Body of pancreas (tissue), 4 donors: Measurements from ENCODE around the gene WNT5B. TPM values are rescaled to one million over a fixed set of nuclear protein-coding genes. Genes with fewer than 3 reads are reported as not detected.
A peak's percentile ranks its signal among the peaks of the same experiment; 100 is the strongest.

Experiments used
- ATAC-seq: fragments of 150-250 bp; one replicate; pipeline ENCODE4 v1.9.1; 2016
- DNase-seq, 4 donors: peaks; one replicate each; pipeline ENCODE4 v3.0.0-alpha.2; 2019
- H3K27ac ChIP-seq, 4 donors: fragments of 200-600 bp; sonication (generic); 1 replicate in 3 of 4; 2 replicates in 1 of 4; pipeline versions ENCODE4 v1.5.1 to v1.6.1; 2016 to 2019; ENCODE audit warnings: mild to moderate bottlenecking in 1 of 4, mixed read lengths in 1 of 4, moderate library complexity in 1 of 4
- H3K27me3 ChIP-seq, 2 donors: fragments of 200-600 bp; sonication (generic); one replicate each; pipeline ENCODE4 v1.6.0; 2016; ENCODE audit warnings: mild to moderate bottlenecking in 1 of 2
- H3K36me3 ChIP-seq, 2 donors: fragments of 200-600 bp; sonication (generic); replicated peaks in 1 of 2; 2 replicates each; pipeline ENCODE4 v1.5.1; 2016; ENCODE audit warnings: low read depth in 2 of 2; ENCODE audit not compliant: insufficient read depth in 1 of 2
- H3K4me1 ChIP-seq: fragments of 200-600 bp; sonication (generic); one replicate; pipeline ENCODE4 v1.6.0; 2016
- H3K4me3 ChIP-seq, 2 donors: fragments of 200-600 bp; sonication (generic); 1 replicate in 1 of 2; 2 replicates in 1 of 2; pipeline ENCODE4 v1.5.1; 2016 to 2019
- H3K9me3 ChIP-seq, 3 donors: fragments of 200-600 bp; sonication (generic); 1 replicate in 2 of 3; 2 replicates in 1 of 3; pipeline ENCODE4 v1.5.1; 2016
- POLR2A ChIP-seq, 3 donors: fragments of 450-650 bp; IDR thresholded peaks; one replicate each; pipeline ENCODE4 v1.6.1; 2016; ENCODE audit warnings: antibody characterized with exemption in 3 of 3, mild to moderate bottlenecking in 2 of 3
- WGBS, 2 donors: methylation state at CpG; one replicate each; pipeline ENCODE4 v1.1.5; 2017; 5-methylcytosine and 5-hydroxymethylcytosine counted together
- intact Hi-C: fragments of 100-400 bp; cut with DNase I; formaldehyde crosslinking; loops from one replicate; pipeline ENCODE4 v1.15.1; 2023
- total RNA-seq, 2 donors: library from RNA; depleted of rRNA; stranded (reverse); fragments of >200 nt; gene quantifications; one replicate each; pipeline ENCODE4 v1.1.0, GENCODE V29; 2016
- TF ChIP-seq, protein P1 (sequence below), 7 experiments: fragments of 450-650 bp in 4 of 7; fragments of 200-600 bp in 3 of 7; sonication (generic) in 3 of 7; IDR thresholded peaks; one replicate each; pipeline ENCODE4 v1.5.1; 2016 to 2019; ENCODE audit warnings: antibody characterized with exemption in 7 of 7

WNT5B gene
- total RNA-seq, 2 donors from 2014 or later: not detected

GRCh38 chr12:1588575-1588947 lies 40.5 kb upstream of the WNT5B start:
- peaks cover 59% of the 10 kb centered on the region for H3K4me1 ChIP-seq
- H3K27ac ChIP-seq: peak overlapping the region in 1 of 4 donors; percentile 12
- 55% methylated on average over 3 of the region's 3 CpGs for WGBS, 2 donors
- H3K9me3 ChIP-seq: no peaks in the 10 kb centered on the region
- ATAC-seq: no peak
- H3K4me3 ChIP-seq: no peak overlapping the region
- intact Hi-C loops: loop anchor here (10.0 kb wide), 1 partner anchor 474 kb away; no protein-coding TSS in a partner anchor
- no peaks in the 10 kb centered on the region for H3K27me3 ChIP-seq
- TF ChIP-seq, protein P1, sequence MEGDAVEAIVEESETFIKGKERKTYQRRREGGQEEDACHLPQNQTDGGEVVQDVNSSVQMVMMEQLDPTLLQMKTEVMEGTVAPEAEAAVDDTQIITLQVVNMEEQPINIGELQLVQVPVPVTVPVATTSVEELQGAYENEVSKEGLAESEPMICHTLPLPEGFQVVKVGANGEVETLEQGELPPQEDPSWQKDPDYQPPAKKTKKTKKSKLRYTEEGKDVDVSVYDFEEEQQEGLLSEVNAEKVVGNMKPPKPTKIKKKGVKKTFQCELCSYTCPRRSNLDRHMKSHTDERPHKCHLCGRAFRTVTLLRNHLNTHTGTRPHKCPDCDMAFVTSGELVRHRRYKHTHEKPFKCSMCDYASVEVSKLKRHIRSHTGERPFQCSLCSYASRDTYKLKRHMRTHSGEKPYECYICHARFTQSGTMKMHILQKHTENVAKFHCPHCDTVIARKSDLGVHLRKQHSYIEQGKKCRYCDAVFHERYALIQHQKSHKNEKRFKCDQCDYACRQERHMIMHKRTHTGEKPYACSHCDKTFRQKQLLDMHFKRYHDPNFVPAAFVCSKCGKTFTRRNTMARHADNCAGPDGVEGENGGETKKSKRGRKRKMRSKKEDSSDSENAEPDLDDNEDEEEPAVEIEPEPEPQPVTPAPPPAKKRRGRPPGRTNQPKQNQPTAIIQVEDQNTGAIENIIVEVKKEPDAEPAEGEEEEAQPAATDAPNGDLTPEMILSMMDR (IDR thresholded peaks at IDR 0.05): no peak
- no peak for TF ChIP-seq POLR2A (IDR thresholded peaks at IDR 0.05)
- H3K36me3 ChIP-seq: no peaks in the 10 kb centered on the region
- DNase-seq: no peak

DNA sequence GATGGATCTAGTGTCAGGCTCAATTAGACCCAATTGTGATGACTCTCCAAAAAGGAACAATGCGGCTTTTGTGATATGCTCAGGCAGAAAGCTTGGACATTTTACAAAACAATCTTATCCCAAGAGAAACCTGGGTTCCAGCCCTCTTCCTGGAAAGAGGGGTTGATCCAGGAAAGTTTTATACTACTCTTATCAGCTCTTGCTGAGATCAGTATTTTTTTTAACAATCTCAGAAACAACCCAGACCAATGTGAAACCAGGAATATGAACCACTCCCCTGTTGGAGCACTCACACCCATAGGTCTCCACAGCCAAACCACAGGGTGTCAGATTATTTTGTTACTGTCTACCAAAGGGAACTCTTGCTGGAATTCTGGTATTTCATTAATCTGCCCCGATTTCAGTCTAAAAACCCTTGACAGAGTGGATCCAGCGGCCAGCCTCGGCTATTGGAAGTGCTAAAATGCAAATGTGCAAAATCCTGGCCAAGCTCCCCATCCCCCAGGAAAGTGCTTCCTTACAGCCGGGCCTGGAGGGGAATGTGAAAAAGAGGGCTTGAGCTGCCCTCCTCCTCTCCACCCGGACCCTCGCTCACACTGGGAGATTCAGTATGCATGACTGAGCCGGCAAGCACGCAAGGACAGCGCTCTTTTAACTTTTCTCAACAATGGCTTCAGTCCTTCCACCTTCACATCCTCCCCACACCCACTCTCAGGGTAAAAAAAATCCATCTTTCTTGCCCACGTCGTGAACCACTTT lies 38.6 kb upstream of the WNT5B start:
- Histone ChIP-seq H3K27me3 (no peaks in the 10 kb centered on the region), H3K36me3 (no peaks in the 10 kb centered on the region), H3K9me3 (no peaks in the 10 kb centered on the region), H3K4me1 (peaks cover 64% of the 10 kb centered on the region), H3K4me3 (no peak overlapping the region), H3K27ac (peak overlapping the region in 3 of 4 donors; percentile 25 to 69 (median 43))
- DNase-seq (peak in 2 of 4 donors; percentile 26 to 30), ATAC-seq (no peak)
- WGBS, 2 donors: 20 to 24% methylated on average over 12 of the region's 12 CpGs
- intact Hi-C loops: no loop called here
- TF ChIP-seq POLR2A (IDR thresholded peaks at IDR 0.05): no peak
- TF ChIP-seq, protein P1 (IDR thresholded peaks at IDR 0.05): no peak

DNA sequence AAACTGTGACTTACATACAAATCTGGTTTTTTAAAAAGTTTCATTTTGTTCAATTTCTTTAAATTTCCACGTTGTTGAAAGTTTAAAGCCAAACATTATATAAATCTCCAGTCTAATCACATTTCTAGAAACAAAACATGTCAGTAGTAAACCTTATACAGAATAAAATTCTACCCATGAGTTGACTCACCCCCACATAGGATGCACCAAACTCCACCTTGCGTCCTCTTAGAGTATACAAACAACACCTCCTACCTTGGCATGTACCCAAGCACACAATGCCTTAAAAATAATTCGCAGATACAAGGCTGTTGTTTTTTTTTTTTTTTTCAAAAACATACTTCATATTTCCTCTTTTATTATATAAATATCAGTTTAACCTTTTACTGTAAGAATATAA lies 38.0 kb upstream of the WNT5B start:
- ATAC-seq (no peak), DNase-seq (no peak)
- H3K27ac ChIP-seq: peak overlapping the region in 2 of 4 donors; percentile 43 to 69
- H3K9me3 ChIP-seq: no peaks in the 10 kb centered on the region
- peaks cover 66% of the 10 kb centered on the region for H3K4me1 ChIP-seq
- 9 to 16% methylated on average over 3 of the region's 3 CpGs for WGBS, 2 donors
- H3K4me3 ChIP-seq: no peak overlapping the region
- no peak for TF ChIP-seq POLR2A (IDR thresholded peaks at IDR 0.05)
- TF ChIP-seq, protein P1 (IDR thresholded peaks at IDR 0.05): no peak
- H3K36me3 ChIP-seq: no peaks in the 10 kb centered on the region
- intact Hi-C loops: no loop called here
- H3K27me3 ChIP-seq: no peaks in the 10 kb centered on the region

GRCh38 chr12:1591543-1591942 lies 37.5 kb upstream of the WNT5B start:
- ATAC-seq: no peak
- H3K27ac ChIP-seq: peak overlapping the region in 1 of 4 donors; percentile 19

More at GRCh38 chr12:1591543-1591942, 37.5 kb upstream of the WNT5B start:
- intact Hi-C loops: no loop called here
- peaks cover 66% of the 10 kb centered on the region for H3K4me1 ChIP-seq
- H3K27me3 ChIP-seq: no peaks in the 10 kb centered on the region
- peak overlapping the region in 1 of 2 donors; percentile 11 for H3K4me3 ChIP-seq
- TF ChIP-seq POLR2A (IDR thresholded peaks at IDR 0.05): no peak
- TF ChIP-seq, protein P1 (IDR thresholded peaks at IDR 0.05): no peak
- H3K36me3 ChIP-seq: no peaks in the 10 kb centered on the region
- H3K9me3 ChIP-seq: no peaks in the 10 kb centered on the region
- 12 to 15% methylated on average over 4 of the region's 4 CpGs for WGBS, 2 donors
- no peak for DNase-seq
